Muscle layer of colon (tissue), 2 donors: ENCODE measurements around the gene PAX2.

Experiments
- H3K27ac ChIP-seq: one replicate; pipeline ENCODE4 v1.7.0; 2013; ENCODE audit warnings: low read depth, mild to moderate bottlenecking, low read length, moderate library complexity
- H3K27me3 ChIP-seq, 2 donors: one replicate each; pipeline ENCODE4 v1.7.0; 2013; ENCODE audit warnings: low read length in 2 of 2, mild to moderate bottlenecking in 2 of 2; ENCODE audit not compliant: insufficient read depth in 2 of 2, control insufficient read depth in 1 of 2
- H3K36me3 ChIP-seq: one replicate; pipeline ENCODE4 v1.7.0; 2013; ENCODE audit warnings: mild to moderate bottlenecking, low read length; ENCODE audit not compliant: insufficient read depth
- H3K4me1 ChIP-seq: one replicate; pipeline ENCODE4 v1.7.0; 2013; ENCODE audit warnings: mild to moderate bottlenecking, low read length; ENCODE audit not compliant: insufficient read depth
- H3K4me3 ChIP-seq, 2 donors: one replicate each; pipeline ENCODE4 v1.7.0; 2013; ENCODE audit warnings: low read length in 2 of 2, low read depth in 1 of 2, mild to moderate bottlenecking in 1 of 2, moderate library complexity in 1 of 2
- H3K9ac ChIP-seq: one replicate; pipeline ENCODE4 v1.7.0; 2013; ENCODE audit warnings: low read length
- H3K9me3 ChIP-seq: one replicate; pipeline ENCODE4 v1.7.0; 2013; ENCODE audit warnings: mild to moderate bottlenecking, low read length
- donor health status: abdominal sarcoma.
- donor health status: Adenocarcinoma of cecum.

Gene PAX2

DNA sequence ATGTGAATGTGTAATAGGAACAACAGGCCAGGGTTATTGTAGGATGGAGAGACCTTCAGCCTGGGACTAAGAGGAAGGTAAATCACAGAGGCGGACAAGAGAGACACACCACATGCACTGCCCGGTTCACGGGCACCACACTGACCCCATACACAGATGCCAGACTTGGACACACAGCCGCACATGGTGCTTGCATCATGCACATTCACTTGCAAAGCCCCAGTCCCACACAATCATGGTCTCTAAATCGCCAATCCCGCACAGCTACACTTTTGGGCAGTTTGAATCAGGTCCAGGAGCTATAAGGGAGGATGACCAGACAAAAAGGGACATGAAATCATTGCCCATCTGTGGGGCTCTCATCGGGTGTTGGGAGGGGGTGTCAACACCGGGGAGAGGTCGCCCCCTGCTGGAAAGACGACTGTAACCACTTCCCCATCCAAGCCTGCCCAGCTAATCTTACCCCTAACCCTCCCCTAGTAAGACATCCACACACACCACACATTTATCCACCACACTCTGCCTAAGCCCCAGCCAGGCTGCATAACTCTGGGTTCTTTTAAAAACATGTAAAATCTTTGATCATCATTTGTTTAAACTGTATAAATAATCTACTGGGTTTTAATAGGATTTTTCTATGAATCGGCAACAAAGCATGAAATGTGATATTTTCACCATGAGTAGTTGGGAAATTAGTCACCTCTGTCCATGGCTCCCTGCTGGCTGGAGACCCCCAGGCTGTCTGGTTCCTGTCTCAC, 126.8 kb downstream of the PAX2 start:
- H3K9me3 ChIP-seq: no peaks in the 10 kb centered on the region
- no peaks in the 10 kb centered on the region for H3K4me1 ChIP-seq
- no peak overlapping the region for H3K4me3 ChIP-seq
- H3K36me3 ChIP-seq: no peaks in the 10 kb centered on the region
- H3K9ac ChIP-seq: no peak overlapping the region
- no peak overlapping the region for H3K27ac ChIP-seq
- peaks cover 0 to 8% of the 10 kb centered on the region in 2 donors for H3K27me3 ChIP-seq

DNA sequence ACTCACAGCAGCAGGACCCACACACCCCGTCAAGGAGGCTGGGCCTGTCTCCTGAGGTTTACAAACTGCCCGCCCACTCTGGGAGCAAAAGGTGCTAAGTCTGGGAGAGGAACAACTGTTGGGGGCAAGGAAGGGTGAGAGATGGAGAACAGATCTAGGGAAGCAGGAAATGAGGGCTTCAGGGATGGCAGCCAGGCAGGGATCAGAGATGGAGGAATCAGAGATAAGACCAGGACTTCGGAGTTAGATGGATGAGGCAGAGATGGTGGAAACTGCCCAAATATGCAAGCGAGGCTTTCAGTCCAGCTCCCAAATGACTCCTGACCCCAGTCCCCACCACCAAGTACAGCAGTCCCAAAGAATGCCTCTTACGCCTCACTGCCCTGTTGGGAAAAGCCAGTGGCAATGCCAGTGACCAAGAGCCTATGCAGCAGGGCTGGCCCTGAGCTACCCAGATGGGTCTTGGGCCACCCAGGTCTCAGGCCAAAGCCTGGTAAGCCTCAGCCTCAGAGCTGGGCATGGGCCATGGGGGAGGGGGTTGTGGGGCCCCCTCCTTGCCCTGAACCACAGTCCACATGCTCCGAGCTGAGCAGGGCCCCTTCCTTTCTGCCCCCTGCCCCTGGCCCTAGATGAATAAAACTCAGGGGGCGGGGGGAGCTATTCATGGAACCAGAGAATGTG, 127.9 kb downstream of the PAX2 start:
- Histone ChIP-seq H3K9ac (no peak overlapping the region), H3K27me3 (peaks cover 0 to 8% of the 10 kb centered on the region in 2 donors), H3K4me3 (no peak overlapping the region), H3K36me3 (no peaks in the 10 kb centered on the region), H3K9me3 (no peaks in the 10 kb centered on the region), H3K4me1 (no peaks in the 10 kb centered on the region), H3K27ac (no peak overlapping the region)

DNA sequence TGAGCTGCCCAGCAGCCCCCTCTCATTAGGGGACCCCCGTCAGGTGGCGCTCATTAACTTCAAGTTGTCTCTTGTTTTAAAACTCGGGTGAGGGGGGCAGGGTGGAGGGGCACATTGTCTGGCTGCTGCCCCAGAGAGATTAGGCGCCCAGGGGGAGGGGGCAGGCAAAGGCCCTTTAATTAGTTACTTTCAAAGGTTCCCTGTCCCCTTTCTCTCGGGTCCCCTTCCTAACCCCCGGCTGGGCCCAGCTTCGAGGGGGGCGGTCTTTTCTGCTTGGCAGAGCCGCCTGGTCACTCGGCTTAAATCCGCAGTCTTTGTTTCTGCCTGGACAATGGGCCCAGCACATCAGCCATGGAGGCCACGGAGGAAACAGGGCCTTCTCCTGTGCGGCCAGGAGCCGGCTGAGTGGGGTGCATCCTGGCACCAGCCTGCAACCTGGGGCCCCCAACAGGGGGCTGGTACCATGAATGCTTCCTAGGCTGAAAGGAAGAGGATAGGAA, 128.5 kb downstream of the PAX2 start:
- no peak overlapping the region for H3K9ac ChIP-seq
- H3K4me3 ChIP-seq: no peak overlapping the region
- H3K36me3 ChIP-seq: no peaks in the 10 kb centered on the region
- no peaks in the 10 kb centered on the region for H3K9me3 ChIP-seq
- no peak overlapping the region for H3K27ac ChIP-seq
- peaks cover 0 to 8% of the 10 kb centered on the region in 2 donors for H3K27me3 ChIP-seq
- no peaks in the 10 kb centered on the region for H3K4me1 ChIP-seq

DNA sequence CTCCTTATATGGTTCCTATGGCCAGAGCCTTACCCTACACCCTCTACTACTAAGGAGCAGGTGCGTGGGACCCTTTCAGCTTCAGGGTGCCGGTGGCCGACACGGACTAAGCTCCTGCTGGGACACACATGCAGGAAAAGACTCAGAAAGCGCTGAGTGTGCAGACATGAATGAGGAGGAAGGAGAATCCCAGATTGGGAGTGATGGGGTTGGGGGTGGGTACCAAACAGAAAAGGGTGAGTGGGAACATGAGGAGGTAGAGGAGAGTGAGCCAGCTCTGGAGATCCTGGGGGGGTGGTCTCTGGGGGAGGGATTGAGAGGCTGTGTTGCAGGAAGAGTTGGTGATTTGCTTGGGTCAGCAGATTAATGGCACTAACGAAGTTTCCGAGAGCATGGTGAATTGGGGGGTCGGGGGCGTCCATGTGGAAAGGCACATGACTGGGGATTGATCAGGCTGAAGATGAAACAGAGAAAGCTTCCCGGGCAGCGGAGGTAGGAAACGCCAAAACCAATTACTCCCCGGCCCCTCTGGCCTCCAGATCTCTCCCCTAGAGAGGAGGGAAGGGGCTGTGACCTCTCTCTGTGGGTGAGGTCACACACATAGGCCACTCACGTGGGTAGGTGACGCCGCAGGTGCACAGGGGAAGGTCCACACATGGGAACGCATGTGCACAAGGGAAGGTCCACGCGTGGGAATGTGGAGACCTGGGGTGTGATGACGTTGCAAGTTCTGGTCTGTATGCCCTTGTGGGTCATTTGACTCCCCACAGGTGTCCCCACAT, 129.5 kb downstream of the PAX2 start:
- no peak overlapping the region for H3K4me3 ChIP-seq
- H3K27ac ChIP-seq: no peak overlapping the region
- H3K36me3 ChIP-seq: no peaks in the 10 kb centered on the region
- no peaks in the 10 kb centered on the region for H3K4me1 ChIP-seq
- H3K9me3 ChIP-seq: no peaks in the 10 kb centered on the region
- H3K9ac ChIP-seq: no peak overlapping the region
- peaks cover 0 to 8% of the 10 kb centered on the region in 2 donors for H3K27me3 ChIP-seq

DNA sequence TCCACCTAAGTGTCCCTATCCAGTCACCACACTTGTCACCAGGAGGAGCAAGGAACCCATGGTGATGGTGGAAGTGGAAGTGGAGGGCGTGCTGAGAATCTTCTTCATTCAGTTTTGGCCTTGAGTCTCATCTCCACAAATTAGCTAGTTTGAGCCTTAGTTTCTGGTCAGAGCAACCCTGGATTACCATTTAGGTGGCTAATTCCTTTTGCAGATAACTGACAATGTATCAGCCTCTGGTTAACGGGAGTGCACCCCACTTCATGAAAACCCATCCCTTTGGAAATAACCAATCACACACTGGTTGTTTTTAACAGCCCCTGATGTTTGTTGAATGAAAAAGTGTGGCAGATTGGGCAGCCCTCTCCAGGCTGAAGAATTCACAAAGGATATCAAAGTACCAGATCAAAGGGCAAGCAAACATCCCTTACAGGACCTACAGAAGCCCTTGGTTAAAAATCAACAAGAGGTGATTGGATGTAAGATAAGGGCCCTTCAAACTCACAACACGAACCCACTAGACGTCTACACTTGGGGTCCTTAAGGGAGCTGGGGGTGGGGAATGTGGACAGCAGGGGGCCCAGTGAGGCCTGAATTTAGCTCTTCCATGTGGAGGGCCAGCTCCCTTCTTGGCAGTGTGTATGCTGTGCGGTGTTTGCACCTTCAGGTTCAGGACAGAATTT, 130.2 kb downstream of the PAX2 start:
- Histone ChIP-seq H3K27me3 (peaks cover 0 to 8% of the 10 kb centered on the region in 2 donors), H3K27ac (no peak overlapping the region), H3K4me3 (no peak overlapping the region)

DNA sequence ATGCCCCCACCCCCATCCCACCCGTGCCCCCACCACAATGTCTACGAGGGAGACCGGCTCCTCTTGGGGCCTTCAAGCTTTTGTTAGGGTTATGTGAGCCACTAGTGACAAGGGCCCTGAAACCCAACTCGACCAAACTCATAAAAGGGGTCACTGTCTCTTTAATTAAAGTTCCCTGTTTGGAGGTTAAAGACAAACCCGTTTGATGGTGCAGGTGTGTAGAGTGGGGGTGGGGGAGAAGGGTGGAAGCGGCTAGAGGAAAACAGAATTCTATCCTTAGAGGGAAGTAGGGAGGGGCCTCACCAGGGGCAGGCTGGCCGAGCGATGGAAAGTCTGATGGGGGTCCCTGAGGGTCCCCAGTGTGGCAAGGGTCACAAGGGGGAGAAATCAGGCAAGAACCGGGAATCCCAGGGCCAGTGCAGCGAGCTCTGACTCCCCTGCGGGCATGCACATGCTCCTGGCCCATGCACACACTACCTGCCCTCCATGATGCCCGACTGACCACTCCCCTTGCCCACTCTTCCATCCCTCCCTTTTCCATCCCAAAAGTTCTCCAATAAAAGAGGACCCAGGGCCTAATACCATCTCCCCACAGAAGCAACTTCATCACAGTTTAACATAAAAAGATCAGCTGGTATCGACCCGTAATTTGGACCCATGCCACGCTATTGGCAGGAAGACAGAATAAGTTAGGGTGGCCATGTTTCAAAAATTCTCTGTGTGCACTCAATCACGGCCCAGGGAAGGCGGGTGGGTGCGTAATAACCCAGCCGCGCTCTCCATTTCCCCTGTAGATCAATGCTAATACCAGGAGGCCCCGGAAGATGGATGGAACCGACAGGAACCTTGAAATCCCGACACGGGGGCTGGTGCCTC, 131.4 kb downstream of the PAX2 start:
- Histone ChIP-seq H3K4me3 (no peak overlapping the region), H3K27me3 (peaks cover 0 to 8% of the 10 kb centered on the region in 2 donors), H3K36me3 (no peaks in the 10 kb centered on the region), H3K9me3 (no peaks in the 10 kb centered on the region), H3K27ac (no peak overlapping the region), H3K9ac (no peak overlapping the region), H3K4me1 (no peaks in the 10 kb centered on the region)

More for the DNA sequence above, 130.2 kb downstream of the PAX2 start:
- Histone ChIP-seq H3K9me3 (no peaks in the 10 kb centered on the region), H3K36me3 (no peaks in the 10 kb centered on the region), H3K4me1 (no peaks in the 10 kb centered on the region), H3K9ac (no peak overlapping the region)

DNA sequence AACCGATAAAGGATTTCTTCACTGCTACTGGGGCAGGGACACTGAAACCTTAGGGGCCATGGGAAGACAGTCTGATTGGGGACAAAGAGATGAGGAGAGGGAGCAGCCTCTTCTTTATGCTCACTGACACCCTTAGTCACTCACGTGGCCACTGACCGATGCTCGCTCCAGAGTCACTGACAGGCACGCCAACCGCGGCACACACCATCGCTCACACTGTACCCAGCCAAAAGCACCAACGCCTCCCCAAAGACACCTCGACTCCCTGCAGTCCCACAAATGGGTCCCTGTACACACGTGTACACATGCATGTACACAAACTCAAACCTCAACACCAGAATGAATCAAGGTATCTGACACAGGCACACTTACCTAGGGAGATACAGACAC, 132.1 kb downstream of the PAX2 start:
- H3K27ac ChIP-seq: no peak overlapping the region

DNA sequence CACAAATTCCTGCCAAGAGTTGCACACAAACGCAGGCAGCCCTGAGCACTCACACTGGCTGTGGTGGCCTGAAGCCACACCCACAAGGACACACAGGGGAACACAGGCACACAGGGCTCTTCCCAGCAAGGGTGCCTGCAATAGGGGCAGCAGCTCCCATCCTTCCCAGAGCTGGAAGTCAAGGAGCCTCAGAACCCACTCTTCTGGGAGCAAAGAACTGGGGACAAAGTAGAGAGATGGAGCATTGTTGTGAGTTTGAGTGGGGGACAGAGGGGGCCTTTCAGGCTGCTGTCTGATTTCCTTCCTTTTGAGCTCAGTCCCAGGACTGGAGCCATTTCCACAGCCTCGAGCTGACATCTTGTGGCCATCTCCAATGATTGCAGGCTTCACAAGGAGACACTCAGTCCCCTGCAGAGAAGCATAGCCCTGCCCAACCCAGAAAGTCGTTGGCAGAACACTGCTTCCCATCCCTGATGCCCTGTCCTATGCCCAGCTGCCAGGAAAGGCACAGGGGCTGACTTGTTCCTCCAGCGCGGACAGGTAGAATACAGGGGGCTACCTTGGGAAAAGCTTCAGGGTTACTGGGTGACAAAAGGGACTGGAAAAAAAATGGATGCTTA, 133.0 kb downstream of the PAX2 start:
- Histone ChIP-seq H3K36me3 (no peaks in the 10 kb centered on the region), H3K9me3 (no peaks in the 10 kb centered on the region), H3K9ac (no peak overlapping the region), H3K27ac (no peak overlapping the region), H3K4me1 (no peaks in the 10 kb centered on the region), H3K4me3 (no peak overlapping the region), H3K27me3 (peaks cover 0 to 7% of the 10 kb centered on the region in 2 donors)

More for the DNA sequence above, 132.1 kb downstream of the PAX2 start:
- Histone ChIP-seq H3K4me3 (no peak overlapping the region), H3K36me3 (no peaks in the 10 kb centered on the region), H3K4me1 (no peaks in the 10 kb centered on the region), H3K9ac (no peak overlapping the region), H3K27me3 (peaks cover 0 to 8% of the 10 kb centered on the region in 2 donors), H3K9me3 (no peaks in the 10 kb centered on the region)
